Lower lobe of right lung (tissue), 2 donors: ENCODE measurements around the gene PMIS2. TPM values are rescaled to one million over a fixed set of nuclear protein-coding genes. Genes with fewer than 3 reads are reported as not detected.
"Not testable (repeated sequence)": the region's sequence is repeated elsewhere in the genome, so short reads cannot be mapped to it uniquely, and the experiment has no call there.

Experiments used
- ATAC-seq, 2 donors: fragments of 200-7000 bp; cut with Tn5 transposase; one replicate each; pipeline ENCODE4 v1.9.1; 2020 to 2022; ENCODE audit warnings: mild to moderate bottlenecking in 2 of 2, moderate library complexity in 2 of 2
- DNase-seq: peaks from one replicate; pipeline ENCODE4 v3.0.0-alpha.2; 2020
- H3K27ac ChIP-seq: fragments of 200-600 bp; one replicate; pipeline ENCODE4 v1.8.0; 2022
- H3K27me3 ChIP-seq: fragments of 200-600 bp; one replicate; pipeline ENCODE4 v1.8.0; 2022; ENCODE audit warnings: low read depth
- H3K36me3 ChIP-seq: fragments of 200-600 bp; one replicate; pipeline ENCODE4 v1.8.0; 2022; ENCODE audit warnings: mild to moderate bottlenecking
- H3K4me1 ChIP-seq: fragments of 200-600 bp; one replicate; pipeline ENCODE4 v1.8.0; 2022
- H3K4me3 ChIP-seq: fragments of 200-600 bp; one replicate; pipeline ENCODE4 v1.8.0; 2022; ENCODE audit warnings: mild to moderate bottlenecking
- H3K9me3 ChIP-seq: fragments of 200-600 bp; one replicate; pipeline ENCODE4 v1.8.0; 2022
- intact Hi-C: fragments of 100-400 bp; cut with DNase I; formaldehyde crosslinking; loops from one replicate; pipeline ENCODE4 v1.11.0; 2022
- total RNA-seq: library from RNA; stranded (reverse); fragmentation: NEBNext Ultra II Directional; extraction: Animal tissue kit (Norgen Biotek cat#: 25700); gene quantifications from one replicate; pipeline ENCODE4 v1.2.1, GENCODE V29; 2021
- TF ChIP-seq, protein P1 (sequence below): fragments of 200-600 bp; IDR thresholded peaks from one replicate; pipeline ENCODE4 v1.8.0; 2022; ENCODE audit warnings: antibody characterized with exemption, mild to moderate bottlenecking
- donor health status: DM: no; HTN: yes; CAD: no; lungs with severe emphysema.

The PMIS2 gene
- total RNA-seq, 1 donor from 2014 or later = not detected

DNA sequence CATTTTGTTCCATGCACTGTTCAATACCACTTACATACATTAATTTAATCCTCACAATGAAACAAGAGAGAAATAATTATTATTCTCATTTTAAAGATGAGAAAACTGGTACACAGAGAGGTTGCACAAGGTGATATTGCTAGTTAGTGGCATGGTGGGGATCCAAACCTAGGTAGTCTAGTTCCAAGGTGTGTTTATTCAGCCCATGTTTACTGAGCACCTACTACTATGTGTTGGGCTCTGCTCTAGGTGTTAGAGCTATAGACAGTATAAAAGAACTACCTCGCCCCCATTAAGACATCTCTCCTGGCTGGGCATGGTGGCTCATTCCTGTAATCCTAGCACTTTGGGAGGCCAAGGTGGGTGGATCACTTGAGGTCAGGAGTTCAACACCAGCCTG is 3.2 kb upstream of the PMIS2 start:
- no peaks in the 10 kb centered on the region for H3K36me3 ChIP-seq
- DNase-seq (no peak), ATAC-seq (no peak)
- no peak overlapping the region for H3K4me3 ChIP-seq
- no peaks in the 10 kb centered on the region for H3K9me3 ChIP-seq
- TF ChIP-seq, protein P1, sequence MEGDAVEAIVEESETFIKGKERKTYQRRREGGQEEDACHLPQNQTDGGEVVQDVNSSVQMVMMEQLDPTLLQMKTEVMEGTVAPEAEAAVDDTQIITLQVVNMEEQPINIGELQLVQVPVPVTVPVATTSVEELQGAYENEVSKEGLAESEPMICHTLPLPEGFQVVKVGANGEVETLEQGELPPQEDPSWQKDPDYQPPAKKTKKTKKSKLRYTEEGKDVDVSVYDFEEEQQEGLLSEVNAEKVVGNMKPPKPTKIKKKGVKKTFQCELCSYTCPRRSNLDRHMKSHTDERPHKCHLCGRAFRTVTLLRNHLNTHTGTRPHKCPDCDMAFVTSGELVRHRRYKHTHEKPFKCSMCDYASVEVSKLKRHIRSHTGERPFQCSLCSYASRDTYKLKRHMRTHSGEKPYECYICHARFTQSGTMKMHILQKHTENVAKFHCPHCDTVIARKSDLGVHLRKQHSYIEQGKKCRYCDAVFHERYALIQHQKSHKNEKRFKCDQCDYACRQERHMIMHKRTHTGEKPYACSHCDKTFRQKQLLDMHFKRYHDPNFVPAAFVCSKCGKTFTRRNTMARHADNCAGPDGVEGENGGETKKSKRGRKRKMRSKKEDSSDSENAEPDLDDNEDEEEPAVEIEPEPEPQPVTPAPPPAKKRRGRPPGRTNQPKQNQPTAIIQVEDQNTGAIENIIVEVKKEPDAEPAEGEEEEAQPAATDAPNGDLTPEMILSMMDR = no peak
- peaks cover 22% of the 10 kb centered on the region for H3K27me3 ChIP-seq
- intact Hi-C loops = no loop called here
- H3K4me1 ChIP-seq = no peaks in the 10 kb centered on the region
- no peak overlapping the region for H3K27ac ChIP-seq

DNA sequence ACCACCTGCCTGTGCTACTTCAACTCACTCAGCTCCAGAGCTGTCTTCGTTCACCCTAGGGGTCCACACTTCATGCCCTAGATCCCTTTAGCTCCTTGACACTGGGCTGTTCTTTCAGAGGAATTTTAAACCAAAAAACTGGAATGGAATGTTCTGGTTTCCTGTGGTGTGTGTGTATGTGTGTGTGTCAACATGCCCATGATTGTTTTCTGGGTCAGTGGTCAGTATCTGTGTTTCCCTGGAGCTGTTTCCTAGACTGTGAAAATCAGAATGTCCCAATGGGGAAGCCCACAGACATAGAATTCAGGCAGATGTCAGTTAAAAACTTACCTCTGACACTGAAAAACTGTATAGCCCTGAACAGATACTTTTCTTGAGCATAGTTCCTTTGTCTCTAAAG is 1.3 kb downstream of the PMIS2 start:
- DNase-seq (no peak), ATAC-seq (no peak)
- H3K4me1 ChIP-seq = no peaks in the 10 kb centered on the region
- intact Hi-C loops = no loop called here
- H3K27me3 ChIP-seq = peaks cover 6% of the 10 kb centered on the region
- no peak overlapping the region for H3K4me3 ChIP-seq
- TF ChIP-seq, protein P1 = no peak
- H3K36me3 ChIP-seq = no peaks in the 10 kb centered on the region
- H3K27ac ChIP-seq = no peak overlapping the region
- no peaks in the 10 kb centered on the region for H3K9me3 ChIP-seq

DNA sequence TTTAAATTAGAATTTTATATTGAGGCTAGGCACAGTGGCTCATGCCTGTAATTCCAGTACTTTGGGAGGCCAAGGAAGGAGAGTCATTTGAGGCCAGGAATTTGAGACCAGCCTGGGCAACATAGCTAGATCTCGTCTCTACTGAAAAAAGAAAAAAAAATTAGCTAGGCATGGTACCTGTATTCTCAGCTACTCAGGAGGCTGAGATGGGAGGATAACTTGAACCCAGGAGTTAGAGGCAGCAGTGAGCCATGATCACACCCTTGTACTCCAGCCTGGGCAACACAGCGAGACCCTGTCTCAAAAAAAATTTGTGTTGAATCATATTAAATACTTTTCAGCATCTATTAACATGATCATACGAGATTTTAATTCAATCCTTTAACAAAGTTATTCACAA is 4.9 kb downstream of the PMIS2 start:
- ATAC-seq (no peak), DNase-seq (no peak)
- H3K4me1 ChIP-seq = no peaks in the 10 kb centered on the region
- H3K27ac ChIP-seq = no peak overlapping the region
- TF ChIP-seq, protein P1 = no peak
- H3K36me3 ChIP-seq = no peaks in the 10 kb centered on the region
- no peak overlapping the region for H3K4me3 ChIP-seq
- intact Hi-C loops = no loop called here
- H3K9me3 ChIP-seq = no peaks in the 10 kb centered on the region
- H3K27me3 ChIP-seq = peaks cover 12% of the 10 kb centered on the region

DNA sequence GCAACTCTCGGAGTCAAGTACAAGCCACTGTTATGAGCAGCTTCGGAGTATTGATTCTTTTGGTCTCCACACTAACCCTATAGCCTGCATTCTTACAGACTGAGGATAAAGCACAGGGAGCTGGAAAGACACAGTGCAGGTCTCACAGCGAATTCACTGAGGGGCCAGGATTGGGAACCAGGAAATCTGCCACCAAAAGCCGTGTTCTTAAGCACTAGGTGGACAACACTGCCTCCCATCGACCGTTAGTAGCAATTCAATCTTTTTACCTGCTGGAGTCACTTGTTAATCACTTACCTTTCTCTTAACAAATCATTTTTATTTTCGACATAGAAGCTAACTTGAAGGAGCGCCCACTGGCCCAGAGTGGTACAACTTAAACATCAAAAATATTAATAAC is 6.3 kb downstream of the PMIS2 start:
- ATAC-seq = peak; percentile 15 to 40
- intact Hi-C loops = no loop called here
- no peak for DNase-seq
- Histone ChIP-seq H3K27ac (no peak overlapping the region), H3K36me3 (no peaks in the 10 kb centered on the region), H3K4me1 (no peaks in the 10 kb centered on the region), H3K27me3 (peaks cover 12% of the 10 kb centered on the region), H3K4me3 (no peak overlapping the region), H3K9me3 (no peaks in the 10 kb centered on the region)
- TF ChIP-seq, protein P1 = peak; percentile 45

DNA sequence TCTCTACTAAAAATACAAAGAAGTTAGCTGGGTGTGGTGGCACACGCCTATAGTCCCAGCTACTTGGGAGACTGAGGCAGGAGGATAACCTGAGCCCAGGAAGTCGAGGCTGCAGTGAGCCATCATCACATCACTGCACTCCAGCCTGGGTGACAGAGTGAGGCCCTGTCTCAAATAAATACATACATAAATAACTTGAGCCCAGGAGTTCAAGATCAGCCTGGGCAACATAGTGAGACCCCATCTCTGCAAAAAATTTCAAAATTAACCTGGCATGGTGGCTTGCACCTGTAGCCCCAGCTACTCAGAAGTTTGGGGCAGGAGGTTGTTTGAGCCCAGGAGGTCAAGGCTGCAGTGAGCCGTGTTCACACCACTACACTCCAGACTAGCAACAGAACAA is 9.1 kb downstream of the PMIS2 start:
- H3K9me3 ChIP-seq, intact Hi-C loops, H3K36me3 ChIP-seq, DNase-seq, H3K4me3 ChIP-seq, ATAC-seq, H3K4me1 ChIP-seq, H3K27ac ChIP-seq: not testable (repeated sequence)
- peaks cover 12% of the 10 kb centered on the region for H3K27me3 ChIP-seq

DNA sequence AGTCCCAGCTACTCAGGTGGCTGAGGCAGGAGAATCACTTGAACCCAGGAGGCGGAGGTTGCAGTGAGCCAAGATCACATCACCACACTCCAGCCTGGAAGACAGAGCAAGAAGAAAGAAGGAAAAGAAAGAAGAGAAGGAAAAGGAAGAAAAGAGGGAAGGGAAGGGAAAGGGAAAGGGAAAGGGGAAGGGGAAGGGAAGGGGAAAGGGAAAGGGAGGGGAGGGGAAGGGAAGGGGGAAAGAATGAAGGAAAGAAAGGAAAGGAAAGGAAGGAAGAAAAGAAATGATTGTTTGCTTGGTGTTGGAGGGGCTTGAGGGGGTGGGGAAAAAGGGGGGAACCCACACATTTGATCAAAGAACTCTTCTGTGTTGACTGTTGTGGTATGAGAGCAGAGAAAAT is 10.0 kb downstream of the PMIS2 start:
- Histone ChIP-seq H3K27me3 (peaks cover 12% of the 10 kb centered on the region), H3K9me3 (no peaks in the 10 kb centered on the region), H3K36me3 (no peaks in the 10 kb centered on the region), H3K4me1 (no peaks in the 10 kb centered on the region), H3K27ac (no peak overlapping the region), H3K4me3 (no peak overlapping the region)
- no peak for DNase-seq
- TF ChIP-seq, protein P1 = no peak
- no peak for ATAC-seq
- intact Hi-C loops = no loop called here
